Measurements from ENCODE around the gene NEUROD2. TPM values are rescaled to one million over a fixed set of nuclear protein-coding genes. Genes with fewer than 3 reads are reported as not detected.

Gene NEUROD2
- total and polyA plus RNA-seq, 10 of the 15 experiments (the other 5 are each of a cell fraction or from before 2014, with no cell fraction given), result not detected

GRCh38 chr17:39635614-39636176 lies 28.0 kb upstream of the NEUROD2 start:
- Histone ChIP-seq H3K36me3 (ENCODE audit: control insufficient read depth in 2 of 2, insufficient read depth in 2 of 2, low read length in 1 of 2) (no peaks in the 10 kb centered on the region), H3K9me3 (replicated peaks; ENCODE audit: control insufficient read depth, insufficient read depth, low read length) (no peaks in the 10 kb centered on the region), H3K4me2 (ENCODE audit: control insufficient read depth, insufficient read depth) (no peak overlapping the region), H3K9ac (ENCODE audit: control insufficient read depth, insufficient read depth, low read length) (no peak overlapping the region; the same call in 1 of the 2 replicates), H3K27me3 (replicated peaks in 1 of 2; ENCODE audit: control insufficient read depth in 2 of 2, insufficient read depth in 2 of 2, low read length in 1 of 2) (no peaks in the 10 kb centered on the region), H3K27ac (ENCODE audit: control insufficient read depth, insufficient read depth) (no peak overlapping the region), H3K79me2 (ENCODE audit: control insufficient read depth, insufficient read depth, low read length) (peaks cover 29% of the 10 kb centered on the region), H2AFZ (ENCODE audit: control insufficient read depth, low read depth, low read length) (no peak overlapping the region), H4K20me1 (ENCODE audit: control insufficient read depth, insufficient read depth) (peaks cover 3% of the 10 kb centered on the region; the same call in 1 of the 2 replicates), H3K4me3 (no peak overlapping the region), H3K4me1 (ENCODE audit: control insufficient read depth, insufficient read depth, low read length) (peaks cover 20% of the 10 kb centered on the region)
- no peak for FAIRE-seq
- no peak for DNase-seq (ENCODE audit: low read depth, low spot score)
- WGBS (ENCODE audit: insufficient coverage, insufficient replicate concordance, low lambda C conversion rate, missing lambda C conversion rate), result 52% methylated on average over 7 of the region's 8 CpGs
- ChIA-PET SMC1A (ENCODE audit: uncharacterized antibody, unreplicated experiment) (interaction anchor here (1.1 to 2.9 kb wide), 3 partner anchors 12 to 39 kb away, joined by 3 to 10 read pairs (median 10); no protein-coding TSS in a partner anchor), RAD21 (ENCODE audit: unreplicated experiment) (no interaction called here), POLR2A (no interaction called here), CTCF (interaction anchor here (0.9 to 15.5 kb wide), 11 partner anchors 9 to 340 kb away, joined by 3 to 225 read pairs (median 4); partner anchors contain the start of genes IKZF3 and MIEN1)
- BruUV-seq (replicated peaks), result no TSS peak
- intact Hi-C loops (cut with micrococcal nuclease; ENCODE audit: unreplicated experiment), result loop anchor here (5.0 kb wide), 1 partner anchor 117 kb away; no protein-coding TSS in a partner anchor
- in situ Hi-C loops (cut with MboI), result no loop called here
- ATAC-seq, result no peak
- TF ChIP-seq NR2C1 (IDR thresholded peaks at IDR 0.05), result no peak
- no peak for TF ChIP-seq CUX1 (IDR thresholded peaks at IDR 0.05; ENCODE audit: insufficient replicate concordance, low read depth, low read length)
- TF ChIP-seq E4F1 (IDR thresholded peaks at IDR 0.05; ENCODE audit: borderline replicate concordance, partially characterized antibody), result no peak
- no peak for TF ChIP-seq NBN (IDR thresholded peaks at IDR 0.05)
- TF ChIP-seq MYC (IDR thresholded peaks at IDR 0.05; ENCODE audit: insufficient read depth, insufficient read length, insufficient replicate concordance, low read length, severe bottlenecking), result no peak
- TF ChIP-seq MEF2A (IDR thresholded peaks at IDR 0.05; ENCODE audit: insufficient read depth, low read depth, low read length), result no peak
- TF ChIP-seq POLR2A (IDR thresholded peaks at IDR 0.05; ENCODE audit: low read depth, low read length), result no peak
- no peak for TF ChIP-seq JUNB (IDR thresholded peaks at IDR 0.05)
- no peak for TF ChIP-seq HCFC1 (IDR thresholded peaks at IDR 0.05; ENCODE audit: low read length)

Data from GM12878 (cell line).